ENCODE results near the gene FN3K. TPM values are rescaled to one million over a fixed set of nuclear protein-coding genes. Genes with fewer than 3 reads are reported as not detected.

FN3K gene
- polyA plus RNA-seq, 3 donors, result 0.15 TPM; not detected in 2

GRCh38 chr17:82788206-82789001 is 53.0 kb downstream of the FN3K start:
- WGBS (ENCODE audit: insufficient coverage), result 100% methylated on average over 2 of the region's 18 CpGs
- no peak overlapping the region for H3K27ac ChIP-seq (ENCODE audit: low read depth in 1 of 2, low read length in 2 of 2)
- H3K4me2 ChIP-seq (replicated peaks; ENCODE audit: extremely low read depth, low read length, poor library complexity, severe bottlenecking), result no peak overlapping the region
- no peaks in the 10 kb centered on the region for H3K9me3 ChIP-seq (replicated peaks in 1 of 2; ENCODE audit: control insufficient read depth in 1 of 2, insufficient read depth in 1 of 2, low read length in 2 of 2)
- Mint-ChIP-seq H3K4me3 (no peak overlapping the region), H3K9me3 (no peaks in the 10 kb centered on the region), H3K27me3 (ENCODE audit: low read depth in 3 of 3) (peaks cover 0 to 3% (median 2%) of the 10 kb centered on the region in 3 donors), H3K27ac (no peak overlapping the region), H3K36me3 (peaks cover 23 to 27% of the 10 kb centered on the region in 2 donors), H3K4me1 (no peaks in the 10 kb centered on the region)
- no peak overlapping the region for H3K9ac ChIP-seq (ENCODE audit: insufficient read depth, low read length, poor library complexity, severe bottlenecking)
- no peak overlapping the region for H3K4me3 ChIP-seq (replicated peaks in 1 of 3; ENCODE audit: low read depth in 2 of 3, low read length in 3 of 3)
- peaks cover 2 to 15% of the 10 kb centered on the region in 2 donors for H3K36me3 ChIP-seq (replicated peaks in 1 of 2; ENCODE audit: control insufficient read depth in 1 of 2, insufficient read depth in 2 of 2, low read length in 2 of 2)
- H3K4me1 ChIP-seq (ENCODE audit: control insufficient read depth in 1 of 2, insufficient read depth in 2 of 2, low read length in 2 of 2), result no peaks in the 10 kb centered on the region
- intact Hi-C loops (cut with micrococcal nuclease), result no loop called here
- no peaks in the 10 kb centered on the region for H4K20me1 ChIP-seq (ENCODE audit: insufficient read depth, low read length)
- H3K27me3 ChIP-seq (ENCODE audit: control insufficient read depth in 2 of 2, insufficient read depth in 2 of 2, low read length in 2 of 2), result no peaks in the 10 kb centered on the region
- TF ChIP-seq CTCF (IDR thresholded peaks at IDR 0.05), result no peak
- H2AFZ ChIP-seq (ENCODE audit: insufficient read depth, low read depth, low read length, poor library complexity, severe bottlenecking), result no peak overlapping the region
- no peaks in the 10 kb centered on the region for H3K79me2 ChIP-seq (ENCODE audit: insufficient read depth, low read length)
- no peak for DNase-seq

GRCh38 chr17:82789051-82789592 is 53.7 kb downstream of the FN3K start:
- H3K27me3 ChIP-seq (ENCODE audit: control insufficient read depth in 2 of 2, insufficient read depth in 2 of 2, low read length in 2 of 2), result no peaks in the 10 kb centered on the region

More at GRCh38 chr17:82789051-82789592, 53.7 kb downstream of the FN3K start:
- Histone ChIP-seq H3K4me2 (replicated peaks; ENCODE audit: extremely low read depth, low read length, poor library complexity, severe bottlenecking) (no peak overlapping the region), H2AFZ (ENCODE audit: insufficient read depth, low read depth, low read length, poor library complexity, severe bottlenecking) (no peak overlapping the region), H3K79me2 (ENCODE audit: insufficient read depth, low read length) (no peaks in the 10 kb centered on the region), H3K4me1 (ENCODE audit: control insufficient read depth in 1 of 2, insufficient read depth in 2 of 2, low read length in 2 of 2) (no peaks in the 10 kb centered on the region), H3K9ac (ENCODE audit: insufficient read depth, low read length, poor library complexity, severe bottlenecking) (no peak overlapping the region), H3K27ac (ENCODE audit: low read depth in 1 of 2, low read length in 2 of 2) (no peak overlapping the region), H3K4me3 (replicated peaks in 1 of 3; ENCODE audit: low read depth in 2 of 3, low read length in 3 of 3) (no peak overlapping the region), H4K20me1 (ENCODE audit: insufficient read depth, low read length) (no peaks in the 10 kb centered on the region), H3K9me3 (replicated peaks in 1 of 2; ENCODE audit: control insufficient read depth in 1 of 2, insufficient read depth in 1 of 2, low read length in 2 of 2) (no peaks in the 10 kb centered on the region), H3K36me3 (replicated peaks in 1 of 2; ENCODE audit: control insufficient read depth in 1 of 2, insufficient read depth in 2 of 2, low read length in 2 of 2) (peaks cover 2 to 10% of the 10 kb centered on the region in 2 donors)
- H3K4me3 Mint-ChIP-seq, result no peak overlapping the region
- H3K27ac Mint-ChIP-seq, result no peak overlapping the region
- peaks cover 23 to 24% of the 10 kb centered on the region in 2 donors for H3K36me3 Mint-ChIP-seq
- DNase-seq, result no peak
- 96% methylated on average over 16 of the region's 19 CpGs for WGBS (ENCODE audit: insufficient coverage)
- peaks cover 0 to 3% (median 2%) of the 10 kb centered on the region in 3 donors for H3K27me3 Mint-ChIP-seq (ENCODE audit: low read depth in 3 of 3)
- intact Hi-C loops (cut with micrococcal nuclease), result no loop called here
- H3K9me3 Mint-ChIP-seq, result no peaks in the 10 kb centered on the region
- TF ChIP-seq CTCF (IDR thresholded peaks at IDR 0.05), result no peak
- no peaks in the 10 kb centered on the region for H3K4me1 Mint-ChIP-seq
